ENCODE results near the gene TAF10.
A peak's percentile ranks its signal among the peaks of the same experiment; 100 is the strongest.

TAF10 gene

GRCh38 chr11:6569706-6570105, 42.3 kb downstream of the TAF10 start:
- ChIA-PET POLR2A (interaction anchor here (1.2 kb wide), 1 partner anchor 33 kb away, joined by 3 read pairs; no protein-coding TSS in a partner anchor), CTCF (interaction anchor here (0.6 kb wide), 1 partner anchor 1330 kb away, joined by 3 read pairs; no protein-coding TSS in a partner anchor)
- TF ChIP-seq LEF1 (IDR thresholded peaks at IDR 0.05; ENCODE audit: borderline replicate concordance), result no peak
- TF ChIP-seq PKNOX1 (IDR thresholded peaks at IDR 0.05), result no peak
- TF ChIP-seq TARDBP (IDR thresholded peaks at IDR 0.05), result no peak
- TF ChIP-seq SUZ12 (IDR thresholded peaks at IDR 0.05), result no peak
- no peak for TF ChIP-seq SP1 (IDR thresholded peaks at IDR 0.05)
- no peak for TF ChIP-seq ARNT (IDR thresholded peaks at IDR 0.05)
- no peak for TF ChIP-seq BHLHE40 (IDR thresholded peaks at IDR 0.05; ENCODE audit: borderline replicate concordance)
- no peak for TF ChIP-seq ZNF384 (IDR thresholded peaks at IDR 0.05)
- TF ChIP-seq FOXM1 (IDR thresholded peaks at IDR 0.05; ENCODE audit: borderline replicate concordance), result no peak

GRCh38 chr11:6568191-6568918, 43.7 kb downstream of the TAF10 start:
- POLR2A ChIA-PET, result no interaction called here
- TF ChIP-seq PKNOX1 (IDR thresholded peaks at IDR 0.05) (peak; percentile 73), ZNF384 (IDR thresholded peaks at IDR 0.05) (no peak)
- CTCF ChIA-PET, result interaction anchor here (1.2 kb wide), 1 partner anchor 138 kb away, joined by 4 read pairs; no protein-coding TSS in a partner anchor
- no peak for DNase-seq (ENCODE audit: extremely low spot score)

More at GRCh38 chr11:6569706-6570105, 42.3 kb downstream of the TAF10 start:
- no peak for DNase-seq (ENCODE audit: extremely low spot score)

- ChIA-PET POLR2A (no interaction called here), CTCF (interaction anchor here (1.2 kb wide), 1 partner anchor 139 kb away, joined by 4 read pairs; no protein-coding TSS in a partner anchor)
These were observed 44.7 kb downstream of the TAF10 start for GRCh38 chr11:6567371-6567745.

DNA sequence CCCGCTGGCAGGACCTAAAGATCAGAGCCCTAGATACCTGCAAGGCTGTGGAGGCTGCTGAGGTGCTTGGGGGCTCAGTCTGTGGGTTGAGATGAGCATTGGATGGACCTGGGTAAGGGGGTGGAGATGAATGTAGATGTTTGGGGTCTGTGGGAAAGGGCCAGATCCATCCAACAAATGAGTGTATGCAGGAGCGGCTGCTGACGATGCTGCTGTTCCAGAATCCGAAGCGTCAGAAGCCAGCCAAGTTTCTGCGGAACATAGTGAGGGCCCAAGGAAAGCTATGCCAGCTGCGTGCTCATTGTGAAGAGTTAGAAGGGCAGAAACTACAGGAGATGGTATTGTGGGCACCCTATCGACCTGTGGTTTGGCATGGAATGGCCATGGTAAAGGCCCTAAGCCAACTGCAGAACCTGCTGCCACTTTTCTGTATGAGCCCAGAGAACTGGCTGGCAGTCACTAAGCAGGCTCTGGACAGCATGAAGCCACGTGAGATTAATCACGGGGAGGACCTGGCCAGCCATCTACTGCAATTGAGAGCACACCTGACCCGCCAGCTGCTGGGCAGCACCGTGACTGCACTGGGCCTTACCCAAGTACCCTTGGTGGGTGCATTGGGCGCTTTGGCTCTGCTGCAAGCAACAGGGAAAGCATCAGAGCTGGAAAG, 45.2 kb downstream of the TAF10 start:
- ChIA-PET POLR2A (no interaction called here), CTCF (no interaction called here)
- TF ChIP-seq CTBP1 (IDR thresholded peaks at IDR 0.05; ENCODE audit: borderline replicate concordance) (no peak), L3MBTL2 (conservative IDR thresholded peaks at IDR 0.05) (no peak), SUZ12 (IDR thresholded peaks at IDR 0.05) (no peak), ARNT (IDR thresholded peaks at IDR 0.05) (no peak), FOXK2 (IDR thresholded peaks at IDR 0.05) (no peak), PKNOX1 (IDR thresholded peaks at IDR 0.05) (no peak), BHLHE40 (IDR thresholded peaks at IDR 0.05; ENCODE audit: borderline replicate concordance) (no peak), HDGF (IDR thresholded peaks at IDR 0.05; ENCODE audit: borderline replicate concordance) (no peak)
- DNase-seq (ENCODE audit: extremely low spot score), result no peak

More at GRCh38 chr11:6567371-6567745, 44.7 kb downstream of the TAF10 start:
- TF ChIP-seq TARDBP (IDR thresholded peaks at IDR 0.05) (no peak), ELF4 (IDR thresholded peaks at IDR 0.05) (no peak), NFRKB (IDR thresholded peaks at IDR 0.05) (no peak), LEF1 (IDR thresholded peaks at IDR 0.05; ENCODE audit: borderline replicate concordance) (no peak), FOXM1 (IDR thresholded peaks at IDR 0.05; ENCODE audit: borderline replicate concordance) (no peak), SP1 (IDR thresholded peaks at IDR 0.05) (no peak), BHLHE40 (IDR thresholded peaks at IDR 0.05; ENCODE audit: borderline replicate concordance) (no peak), SUZ12 (IDR thresholded peaks at IDR 0.05) (no peak), FOXA1 (IDR thresholded peaks at IDR 0.05) (no peak), L3MBTL2 (conservative IDR thresholded peaks at IDR 0.05) (no peak), CTBP1 (IDR thresholded peaks at IDR 0.05; ENCODE audit: borderline replicate concordance) (no peak), PKNOX1 (IDR thresholded peaks at IDR 0.05) (no peak), ZNF384 (IDR thresholded peaks at IDR 0.05) (no peak), ARNT (IDR thresholded peaks at IDR 0.05) (no peak), FOXK2 (IDR thresholded peaks at IDR 0.05) (no peak), HDGF (IDR thresholded peaks at IDR 0.05; ENCODE audit: borderline replicate concordance) (no peak)
- DNase-seq (ENCODE audit: extremely low spot score), result no peak

GRCh38 chr11:6565988-6566703, 45.9 kb downstream of the TAF10 start:
- DNase-seq (ENCODE audit: extremely low spot score), result no peak
- TF ChIP-seq FOXM1 (IDR thresholded peaks at IDR 0.05; ENCODE audit: borderline replicate concordance) (no peak), FOXK2 (IDR thresholded peaks at IDR 0.05) (no peak), L3MBTL2 (conservative IDR thresholded peaks at IDR 0.05) (no peak), LEF1 (IDR thresholded peaks at IDR 0.05; ENCODE audit: borderline replicate concordance) (no peak), ZNF384 (IDR thresholded peaks at IDR 0.05) (no peak), HDGF (IDR thresholded peaks at IDR 0.05; ENCODE audit: borderline replicate concordance) (no peak), FOXA1 (IDR thresholded peaks at IDR 0.05) (no peak), PKNOX1 (IDR thresholded peaks at IDR 0.05) (no peak), ARNT (IDR thresholded peaks at IDR 0.05) (no peak), NFRKB (IDR thresholded peaks at IDR 0.05) (no peak), SP1 (IDR thresholded peaks at IDR 0.05) (no peak), SUZ12 (IDR thresholded peaks at IDR 0.05) (no peak)
- ChIA-PET POLR2A (no interaction called here), CTCF (no interaction called here)

Measured in HEK293T (cell line).